Head of caudate nucleus (tissue), 42 donors: ENCODE data around the gene EYA4.

ENCODE experiments used
- DNase-seq, 42 donors: peaks; one replicate each; pipeline versions ENCODE4 v3.0.0 to v3.0.0-alpha.2; 2020 to 2021; ENCODE audit warnings: mixed read lengths in 7 of 42
- intact Hi-C: fragments of 100-400 bp; cut with DNase I; formaldehyde crosslinking; loops from one replicate; pipeline ENCODE4 v1.15.0; 2022

The EYA4 gene

DNA sequence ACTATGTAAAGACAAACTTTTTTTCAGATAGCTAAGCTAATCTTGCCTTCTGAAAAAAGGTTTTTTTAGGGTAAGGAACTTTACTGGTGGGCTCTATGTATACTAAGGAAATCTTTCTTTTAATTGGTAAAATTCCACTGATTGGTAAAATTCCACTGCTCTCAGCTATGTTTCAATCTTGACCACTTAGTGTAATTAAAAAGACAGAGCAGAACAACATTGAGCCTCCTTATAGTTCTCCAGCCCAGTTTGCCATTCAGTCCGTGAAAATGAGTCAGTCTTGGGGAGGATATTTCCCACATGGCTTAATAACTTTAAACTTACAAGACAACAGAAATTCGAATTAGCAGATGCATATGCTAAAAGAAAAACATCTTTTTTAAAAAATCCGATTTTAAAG, 92.7 kb downstream of the EYA4 start:
- DNase-seq, result no peak
- intact Hi-C loops, result no loop called here

DNA sequence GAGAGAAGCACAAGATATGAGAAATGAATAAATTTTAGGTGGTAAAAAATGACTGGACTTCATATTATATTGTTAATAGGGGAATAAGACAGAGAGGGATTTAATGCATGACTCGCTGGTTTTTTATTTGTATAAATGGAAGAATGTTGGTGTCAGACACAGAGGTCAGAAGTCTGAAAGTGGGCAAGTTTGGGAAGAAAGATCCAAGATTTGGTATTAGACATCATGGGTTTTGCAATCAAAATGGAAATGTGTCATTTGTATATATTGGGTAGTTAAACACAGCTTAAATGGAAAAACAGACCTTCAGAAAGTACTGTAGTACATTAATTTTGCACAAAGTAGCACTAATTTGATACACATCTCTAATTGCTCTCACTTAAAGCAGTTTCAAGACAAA, 96.2 kb downstream of the EYA4 start:
- no peak for DNase-seq
- intact Hi-C loops, result no loop called here

DNA sequence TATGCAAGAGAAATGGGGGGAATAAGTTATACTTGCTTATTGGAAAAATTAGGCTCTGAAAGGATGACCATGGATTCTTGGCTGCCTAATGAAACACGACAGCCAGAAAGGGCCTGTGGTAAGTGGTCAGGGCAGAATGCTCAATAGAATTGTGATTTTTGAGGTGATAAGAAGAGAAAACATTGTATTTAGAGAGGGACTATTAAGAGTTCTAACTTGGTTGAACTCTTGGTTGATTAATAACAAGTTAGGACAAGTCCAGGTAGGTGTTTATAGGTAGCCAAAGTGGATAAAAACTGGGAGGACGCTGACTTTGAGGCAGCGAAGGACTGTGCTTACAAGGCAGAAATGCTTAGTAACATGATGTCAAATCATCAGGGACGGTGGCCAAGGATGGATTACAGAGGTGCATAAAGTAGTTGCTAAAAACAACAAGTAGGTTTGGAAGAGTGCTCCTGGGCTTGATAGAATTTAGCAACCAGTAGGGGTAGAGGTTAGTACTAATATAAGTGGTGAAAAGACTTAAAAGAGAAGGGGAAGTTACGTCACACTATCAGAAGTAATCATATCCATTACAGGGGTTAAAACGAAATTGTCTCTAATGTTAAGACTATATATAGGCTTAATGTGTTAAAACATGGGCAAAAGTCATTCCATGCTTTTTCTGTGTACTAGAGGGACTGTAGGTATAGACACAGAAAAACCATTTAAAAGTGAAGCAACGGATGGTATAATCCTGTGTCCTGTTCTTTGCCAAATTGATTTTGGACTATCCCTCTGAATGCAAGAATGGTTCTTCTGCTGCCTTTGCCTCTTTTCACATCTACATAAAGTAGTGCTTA, 98.6 kb downstream of the EYA4 start:
- intact Hi-C loops, result no loop called here
- DNase-seq, result no peak

DNA sequence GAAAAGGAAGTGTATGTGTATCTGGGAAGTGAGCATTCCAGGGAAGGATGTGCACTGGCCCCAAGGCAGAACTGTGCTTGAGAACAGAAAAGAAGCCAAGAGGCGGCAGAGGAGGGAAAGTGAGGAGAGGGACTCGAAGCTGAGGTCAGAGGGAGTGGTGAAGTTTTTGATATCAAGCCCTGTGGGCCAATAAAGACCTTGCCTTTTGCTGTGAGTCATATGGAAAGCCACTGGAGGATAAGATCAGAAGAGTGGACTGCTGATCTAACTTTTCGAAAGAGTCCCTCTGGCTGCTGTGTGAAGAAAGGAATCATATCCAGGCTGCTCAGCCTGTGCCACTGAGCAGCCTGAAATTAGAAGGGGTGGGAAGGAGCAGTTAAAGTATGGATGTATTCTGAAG, 99.4 kb downstream of the EYA4 start:
- DNase-seq, result no peak

DNA sequence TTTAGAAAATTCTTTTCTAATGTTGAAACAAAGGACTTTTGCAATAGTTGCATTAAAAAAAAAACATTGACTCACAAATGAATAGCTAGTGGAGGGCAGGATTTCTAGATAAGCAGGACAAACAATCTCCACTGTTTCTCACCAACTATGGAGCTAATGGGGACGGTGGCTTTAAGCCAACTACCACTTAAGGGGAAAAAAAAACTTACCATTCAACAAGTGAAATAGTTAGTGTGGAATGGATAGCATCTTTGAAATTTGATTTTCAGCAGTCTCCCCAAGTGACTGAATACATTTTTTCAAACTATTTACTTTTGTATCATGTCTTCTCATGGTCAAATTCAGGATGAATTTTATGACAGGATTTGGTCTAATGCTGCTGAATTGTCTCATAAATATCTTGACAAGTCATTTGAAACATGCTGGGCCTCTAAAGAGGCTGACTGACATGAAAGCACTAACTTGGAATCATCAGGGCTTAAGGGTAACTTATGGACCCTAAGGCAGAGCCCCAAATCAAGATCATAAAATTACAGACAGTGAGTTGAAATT, 100.5 kb downstream of the EYA4 start:
- DNase-seq, result no peak
- intact Hi-C loops, result no loop called here

More for the DNA sequence above, 99.4 kb downstream of the EYA4 start:
- intact Hi-C loops, result no loop called here

DNA sequence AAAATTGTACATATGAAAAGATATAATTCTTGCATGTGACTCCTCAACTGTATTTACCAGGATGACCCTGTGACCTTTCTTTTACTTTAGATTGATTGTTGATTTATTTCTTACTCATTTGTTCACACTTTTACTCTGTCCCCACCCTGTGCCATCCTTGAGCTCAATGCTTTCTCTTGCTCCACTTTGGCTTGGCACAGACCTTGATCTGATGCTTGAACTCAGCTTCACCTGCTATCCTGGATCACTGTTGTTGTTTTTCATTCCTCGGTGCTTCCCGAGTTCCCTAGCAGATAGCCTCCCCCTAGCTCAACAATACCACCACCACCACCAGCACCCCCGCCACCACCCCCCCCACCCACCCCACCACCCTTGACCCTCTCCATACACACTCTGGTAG, 102.1 kb downstream of the EYA4 start:
- intact Hi-C loops, result no loop called here
- no peak for DNase-seq

DNA sequence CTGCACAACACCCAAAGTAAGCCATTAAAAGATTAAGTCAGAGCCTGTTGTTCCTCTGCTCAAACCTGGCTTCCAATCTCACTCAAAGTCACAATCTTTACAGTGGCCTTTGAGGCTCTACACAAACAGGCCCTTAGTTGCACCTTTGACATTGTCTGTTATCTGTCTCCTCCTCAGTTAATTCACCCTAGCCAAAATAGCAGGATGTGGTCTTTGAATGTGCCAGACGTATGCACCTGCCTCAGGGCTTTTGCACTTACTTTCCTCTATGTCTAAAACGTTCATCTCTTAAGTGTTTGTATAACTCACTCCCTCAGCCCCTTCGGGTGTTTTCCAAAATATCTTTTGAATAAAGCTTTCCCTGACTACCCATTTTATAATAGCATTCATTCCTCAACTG, 107.7 kb downstream of the EYA4 start:
- intact Hi-C loops, result no loop called here
- DNase-seq, result no peak

DNA sequence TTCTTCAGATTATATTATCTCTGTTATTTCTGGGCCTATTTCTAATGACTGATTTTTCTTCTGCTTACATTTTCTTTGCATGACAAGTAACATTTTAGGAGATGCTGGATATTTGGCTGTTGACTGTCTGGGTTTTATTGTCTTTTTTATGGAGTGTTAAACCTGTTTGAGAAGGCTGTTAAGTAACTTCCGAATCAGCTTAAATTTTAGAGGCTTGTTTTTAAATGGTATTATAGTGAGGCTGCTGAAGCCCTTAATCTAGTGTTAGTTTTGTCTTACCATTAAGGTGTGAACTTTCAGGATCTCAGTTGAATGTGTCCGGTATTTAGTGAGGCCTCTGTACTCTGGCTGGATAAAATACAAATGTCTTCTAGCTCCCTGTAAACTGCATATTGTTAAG, 109.8 kb downstream of the EYA4 start:
- no peak for DNase-seq
- intact Hi-C loops, result no loop called here

DNA sequence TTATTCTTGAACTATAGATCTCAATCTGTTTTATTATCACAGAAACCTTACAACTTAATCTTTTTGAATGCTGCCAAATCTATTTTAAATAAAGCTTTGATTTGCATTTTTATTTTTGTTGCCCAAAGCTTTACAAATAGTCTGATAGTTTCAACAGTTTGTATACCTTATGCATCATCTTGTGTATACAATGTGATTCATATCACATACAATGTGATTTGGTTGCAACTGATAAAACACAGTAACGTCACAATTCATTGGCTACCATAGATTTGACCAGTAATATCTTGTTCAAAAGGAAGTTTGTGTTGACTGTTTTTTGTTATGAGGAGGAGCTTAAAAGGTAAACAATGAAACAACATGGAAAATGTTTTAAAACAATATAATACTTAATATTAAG, 110.9 kb downstream of the EYA4 start:
- DNase-seq, result no peak
- intact Hi-C loops, result no loop called here

DNA sequence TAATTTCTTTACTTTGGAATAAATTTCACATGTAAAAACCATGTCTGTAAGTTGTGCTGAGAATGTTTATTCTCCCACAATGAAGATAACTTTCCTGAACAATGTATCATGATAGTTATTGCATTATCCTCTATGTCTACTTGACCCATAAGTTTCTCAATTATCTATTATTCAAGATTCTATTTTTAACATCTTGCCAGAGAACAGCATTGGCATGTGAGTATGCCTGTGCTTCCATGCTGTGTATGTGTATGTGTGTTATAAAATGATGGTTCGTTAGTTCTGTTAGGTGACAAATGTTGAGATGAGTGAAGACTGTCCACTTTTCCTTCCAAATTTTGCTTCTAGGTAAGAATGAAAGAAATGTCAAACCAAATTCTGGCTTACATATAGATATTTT, 111.9 kb downstream of the EYA4 start:
- intact Hi-C loops, result no loop called here
- DNase-seq, result no peak

DNA sequence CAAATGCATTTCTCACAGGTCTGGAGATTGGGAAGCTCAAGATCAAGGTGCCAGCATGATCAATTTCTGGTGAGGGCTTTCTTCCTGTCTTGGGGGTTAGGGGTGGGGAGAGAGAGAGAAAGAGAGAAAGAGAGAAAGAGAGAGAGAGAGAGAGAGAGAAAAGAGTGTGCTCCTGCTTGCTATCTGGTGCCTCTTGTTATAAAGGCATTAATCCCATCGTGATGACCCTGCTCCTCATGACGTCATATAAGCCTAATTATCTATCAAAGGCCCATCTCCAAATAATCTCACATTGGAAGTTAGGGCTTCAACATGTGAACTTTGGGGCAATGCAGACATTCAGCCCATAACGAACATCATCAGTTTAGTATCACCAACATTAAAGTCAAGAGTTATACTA, 114.8 kb downstream of the EYA4 start:
- intact Hi-C loops, result no loop called here
- DNase-seq, result no peak

DNA sequence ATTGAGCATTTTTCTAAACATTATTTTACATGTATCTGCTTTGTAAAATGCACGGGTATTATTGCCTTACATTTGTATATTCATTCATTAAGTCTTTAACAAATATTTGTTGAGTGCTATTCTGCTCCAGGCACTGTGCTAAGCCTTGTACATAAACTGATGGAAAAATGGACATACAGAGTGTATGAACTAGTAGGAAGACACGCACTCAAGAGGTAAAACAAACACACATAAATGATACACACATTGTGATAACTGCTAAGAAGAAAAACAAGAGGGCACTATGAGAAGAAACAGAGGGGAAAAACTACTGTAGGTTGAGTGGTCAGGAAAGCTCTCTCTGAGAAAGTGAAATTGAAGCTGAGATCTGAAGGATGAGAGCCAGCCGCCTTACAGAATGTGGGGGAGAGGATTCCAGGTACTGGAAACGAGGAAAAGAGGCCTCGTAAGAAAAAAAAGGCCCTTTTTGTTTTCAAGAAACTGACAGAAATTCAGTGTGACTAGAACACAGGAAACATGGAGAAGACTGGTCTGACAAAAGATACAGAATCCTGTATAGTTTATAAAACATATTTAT, 117.5 kb downstream of the EYA4 start:
- DNase-seq, result no peak
- intact Hi-C loops, result no loop called here

DNA sequence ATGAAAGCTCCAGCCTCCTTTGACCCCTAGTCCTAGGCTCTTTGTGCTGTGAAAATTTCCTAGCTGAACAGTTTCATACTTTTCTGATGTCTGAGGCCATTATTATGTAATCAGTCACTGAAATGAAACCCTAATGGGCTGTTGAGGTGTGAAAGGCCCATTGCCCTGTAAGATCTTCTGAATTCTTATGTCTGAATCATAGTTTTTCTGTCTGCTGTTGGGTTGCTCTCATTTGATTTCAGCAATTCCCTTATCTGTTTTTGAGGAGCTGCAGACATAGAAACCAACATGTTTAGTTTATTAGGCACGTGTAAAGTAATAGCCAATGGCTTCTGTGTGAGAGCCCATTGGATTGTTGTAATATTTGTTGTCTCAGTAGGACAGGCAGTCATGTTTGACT, 118.1 kb downstream of the EYA4 start:
- DNase-seq, result no peak
- intact Hi-C loops, result no loop called here

DNA sequence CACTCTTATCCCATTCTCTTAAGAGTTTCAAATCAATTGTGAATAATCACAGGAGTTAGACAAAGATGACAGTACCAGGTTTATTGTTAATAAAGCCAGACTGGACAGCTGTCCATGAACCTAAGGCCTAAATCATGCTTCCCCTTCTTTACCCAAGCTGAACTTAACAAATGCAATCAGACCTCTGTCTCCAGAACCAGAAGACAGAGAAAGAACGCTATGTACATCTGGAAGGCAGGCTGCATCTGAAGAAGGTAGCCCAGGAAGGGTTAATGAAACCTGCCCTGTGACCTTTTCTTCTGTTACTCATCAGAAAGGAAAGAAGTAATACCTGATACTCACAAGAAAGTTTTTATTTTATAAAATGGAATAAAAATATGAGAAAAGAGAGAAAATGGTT, 118.6 kb downstream of the EYA4 start:
- DNase-seq, result no peak
- intact Hi-C loops, result no loop called here

DNA sequence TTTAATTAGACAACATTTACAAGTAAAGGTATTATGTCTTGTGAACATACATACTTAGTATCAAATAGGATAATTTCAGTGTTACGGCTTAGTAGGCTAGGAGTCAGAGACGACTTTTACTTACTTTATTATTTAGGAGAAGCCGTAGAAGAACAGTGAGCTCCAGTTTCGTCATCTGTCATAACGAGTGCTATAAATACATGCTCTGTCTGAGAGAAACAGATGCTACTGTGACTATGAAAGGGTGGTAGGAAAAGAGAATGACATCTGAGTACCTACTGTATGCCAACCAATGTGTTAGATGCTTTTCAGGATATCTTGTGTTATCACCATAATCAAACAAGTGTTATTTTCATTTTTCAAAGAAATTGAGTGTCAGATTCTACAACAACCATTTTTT, 119.0 kb downstream of the EYA4 start:
- peak in 4 of 42 donors; percentile 2 to 48 (median 8) for DNase-seq
- intact Hi-C loops, result no loop called here

DNA sequence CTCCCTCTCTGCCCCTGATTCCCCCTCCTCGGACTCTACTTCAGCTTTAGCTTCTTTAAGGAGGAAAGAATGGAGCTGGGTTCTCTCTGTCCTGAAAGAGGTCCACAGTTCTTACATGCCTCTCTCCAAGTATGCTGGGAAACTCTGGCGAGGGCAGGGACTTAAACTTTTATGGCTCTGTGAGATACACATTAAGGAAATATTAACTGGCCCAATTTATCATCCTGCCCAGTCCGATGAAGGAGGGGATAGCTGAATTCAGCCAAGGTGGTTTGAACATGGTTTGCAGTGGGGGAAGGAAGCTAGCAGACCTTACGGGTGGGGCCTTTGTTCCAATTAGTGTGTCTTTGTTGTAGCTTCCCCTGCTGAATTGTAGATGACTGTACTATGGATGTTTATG, 121.7 kb downstream of the EYA4 start:
- DNase-seq, result no peak

DNA sequence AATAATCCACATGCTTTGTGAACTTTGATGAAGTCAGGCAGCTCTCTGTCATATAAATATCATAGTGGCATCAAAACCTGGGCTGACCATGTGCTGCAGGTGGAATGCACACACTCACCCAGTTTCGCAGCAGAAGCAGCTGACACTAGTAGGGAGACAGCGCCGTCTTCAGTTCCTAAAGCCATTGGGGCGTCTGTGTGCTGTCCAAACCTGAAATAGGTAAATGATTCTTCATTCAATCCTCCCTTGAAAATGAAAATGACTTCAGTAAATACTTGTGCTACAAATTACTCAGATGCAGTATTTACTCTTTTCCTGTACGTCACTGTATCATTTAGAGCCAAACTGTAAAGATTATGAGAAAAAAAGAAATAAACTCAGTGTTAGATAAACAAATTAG, 127.5 kb downstream of the EYA4 start:
- DNase-seq, result no peak
- intact Hi-C loops, result no loop called here

More for the DNA sequence above, 121.7 kb downstream of the EYA4 start:
- intact Hi-C loops, result no loop called here

DNA sequence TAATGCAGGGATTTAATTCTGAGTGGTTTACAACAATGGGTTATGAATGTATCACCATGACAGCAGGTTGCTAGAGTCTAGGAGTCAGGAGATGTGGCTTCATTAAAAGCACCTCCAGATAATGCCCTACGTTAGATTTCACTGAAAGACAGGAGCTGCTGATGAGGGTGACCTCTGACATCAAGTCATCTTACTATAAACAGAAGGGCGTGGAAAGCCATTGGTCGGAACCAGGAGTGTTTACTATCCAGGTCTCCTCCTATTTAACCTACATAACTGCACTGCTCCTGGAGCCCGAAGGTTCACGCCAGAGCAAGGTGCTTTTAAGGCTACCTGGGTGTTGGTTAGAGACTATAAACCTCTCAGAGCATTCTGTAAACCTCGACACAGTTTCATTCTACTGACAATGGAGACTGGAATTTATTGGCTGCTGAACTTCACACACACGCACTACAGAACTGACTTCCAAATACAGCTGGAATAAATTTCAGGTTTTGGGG, 128.7 kb downstream of the EYA4 start:
- DNase-seq, result no peak
- intact Hi-C loops, result no loop called here

DNA sequence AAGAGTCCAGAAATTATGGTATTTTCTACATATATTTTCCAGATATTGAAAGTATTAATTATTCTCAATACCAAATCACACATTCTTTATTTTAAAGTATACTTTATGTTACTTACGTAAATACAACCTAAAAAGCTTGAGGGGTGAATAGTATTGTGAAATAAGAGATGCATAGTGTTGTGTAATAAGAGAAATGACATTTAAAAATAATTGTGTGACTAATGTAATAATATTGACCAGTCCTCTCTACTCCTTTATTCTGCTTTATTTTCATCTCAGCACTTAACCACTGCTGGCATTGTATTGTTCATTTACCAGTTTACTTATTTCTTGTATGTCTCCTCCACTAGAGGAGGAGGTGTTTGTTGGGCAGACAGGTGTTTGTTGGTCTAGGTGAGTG, 135.6 kb downstream of the EYA4 start:
- intact Hi-C loops, result no loop called here
- no peak for DNase-seq

DNA sequence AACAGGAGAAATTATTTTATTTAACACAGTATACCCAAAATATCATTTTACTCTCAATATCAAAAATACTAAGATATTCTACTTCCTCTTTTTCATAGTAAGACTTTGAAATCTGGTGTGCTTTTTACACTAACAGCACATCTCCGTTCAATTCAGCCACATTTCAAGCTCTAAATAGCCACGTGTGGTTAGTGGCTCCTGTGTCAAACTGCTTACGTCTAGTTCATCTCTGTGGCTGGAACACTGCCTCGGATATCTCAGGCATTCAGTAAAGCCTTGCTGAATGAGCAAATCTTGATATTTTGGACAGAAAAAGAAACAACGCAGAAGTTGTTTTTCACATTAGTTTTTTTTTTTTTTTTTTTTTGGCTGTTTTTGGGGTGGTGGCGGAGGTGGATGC, 136.1 kb downstream of the EYA4 start:
- DNase-seq, result no peak
- intact Hi-C loops, result no loop called here

DNA sequence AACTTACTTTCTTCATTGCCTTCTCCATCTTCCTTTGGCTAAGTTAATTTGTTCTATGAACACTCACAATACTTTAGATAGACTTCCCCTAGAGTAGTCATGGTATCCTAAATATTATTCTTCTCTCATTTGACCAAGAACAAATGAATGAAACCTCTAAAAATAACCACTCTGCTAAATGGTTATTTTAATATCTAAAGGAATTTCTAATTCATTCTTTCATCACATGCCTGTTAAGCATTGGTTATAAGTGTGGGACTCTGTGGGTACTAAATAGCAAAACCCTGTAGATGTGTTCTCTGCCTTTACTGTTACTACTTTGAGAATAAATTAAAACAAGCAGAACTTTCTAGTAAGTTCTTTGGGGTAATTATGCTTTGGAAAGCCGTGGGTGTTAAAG, 138.9 kb downstream of the EYA4 start:
- intact Hi-C loops, result no loop called here

More for the DNA sequence above, 138.9 kb downstream of the EYA4 start:
- DNase-seq, result no peak
